Measurements from ENCODE around the gene ESYT1. TPM values are rescaled to one million over a fixed set of nuclear protein-coding genes. Genes with fewer than 3 reads are reported as not detected.

Gene ESYT1
- total and polyA plus RNA-seq, 9 of the 15 experiments (the other 6 are each of a cell fraction or from before 2014, with no cell fraction given) = 132 to 420 (median 164) TPM

DNA sequence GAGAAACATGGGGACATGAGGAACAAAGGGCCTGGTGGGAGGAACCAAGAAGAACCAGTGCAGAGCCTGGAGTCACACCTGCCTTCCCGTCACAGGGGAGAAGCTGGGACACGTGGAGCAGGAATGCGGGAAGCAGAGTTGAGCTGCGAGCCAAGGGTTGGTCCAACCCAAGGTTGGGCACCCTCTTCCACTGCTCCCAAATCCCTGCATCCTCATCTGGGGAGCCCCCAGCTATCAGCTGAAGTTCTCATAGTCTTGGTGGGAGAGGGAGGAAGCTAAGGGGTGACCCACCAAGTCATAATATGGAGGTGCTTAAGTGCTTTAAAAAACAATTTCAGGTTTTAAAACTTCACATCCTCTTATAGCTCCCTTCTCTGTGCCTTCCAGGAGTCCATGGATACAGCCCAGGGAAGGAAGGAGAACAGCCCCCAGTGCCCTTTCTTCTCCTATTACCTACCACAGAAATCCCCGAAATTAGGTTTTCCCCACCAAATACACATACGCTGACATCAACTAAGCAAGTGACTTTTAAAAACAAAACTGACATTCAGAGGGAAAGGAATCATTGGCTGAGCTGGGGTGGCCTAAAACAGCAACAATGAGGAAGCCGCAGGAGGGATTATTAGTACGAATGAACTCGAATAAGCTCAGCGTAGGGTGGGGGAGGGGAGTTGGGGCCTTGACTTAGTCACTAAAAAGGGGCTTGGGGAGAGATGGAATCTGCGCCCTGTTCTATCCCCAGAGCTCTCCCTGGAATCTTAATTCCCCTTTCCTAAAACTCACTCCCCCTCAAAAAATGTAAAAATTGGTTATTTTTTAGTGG, 34.6 kb downstream of the ESYT1 start (continued):
- TF ChIP-seq ZNF316 (IDR thresholded peaks at IDR 0.05) (no peak), POLR2A (conservative IDR thresholded peaks at IDR 0.05) (peak; percentile 60), U2AF1 (optimal IDR thresholded peaks at IDR 0.05; ENCODE audit: low read depth, low read length) (no peak), MEF2A (IDR thresholded peaks at IDR 0.05; ENCODE audit: control insufficient read depth, low read depth, low read length) (no peak), POLR2B (IDR thresholded peaks at IDR 0.05; ENCODE audit: low read depth, partially characterized antibody) (peak; percentile 25), SUPT5H (IDR thresholded peaks at IDR 0.05) (peak; percentile 45; the same call in 1 of the 2 replicates), MTF1 (CRISPR knock-in tag; IDR thresholded peaks at IDR 0.05; ENCODE audit: borderline replicate concordance) (no peak), MAFK (IDR thresholded peaks at IDR 0.05; ENCODE audit: low read length) (no peak), ZSCAN32 (CRISPR knock-in tag; IDR thresholded peaks at IDR 0.05) (no peak), ZNF140 (CRISPR knock-in tag; IDR thresholded peaks at IDR 0.05) (no peak), PBX2 (CRISPR knock-in tag; IDR thresholded peaks at IDR 0.05; ENCODE audit: low read depth) (no peak), PBX2 (tag; conservative IDR thresholded peaks at IDR 0.05; ENCODE audit: low read depth) (no peak), PPARD (CRISPR knock-in tag; IDR thresholded peaks at IDR 0.05) (no peak), ELF4 (CRISPR knock-in tag; IDR thresholded peaks at IDR 0.05) (no peak), TAL1 (IDR thresholded peaks at IDR 0.05) (no peak), ZKSCAN8 (CRISPR knock-in tag; IDR thresholded peaks at IDR 0.05) (no peak), SMC3 (conservative IDR thresholded peaks at IDR 0.05; ENCODE audit: insufficient read depth, low read depth, low read length) (no peak), STAG1 (CRISPR knock-in tag; IDR thresholded peaks at IDR 0.05; ENCODE audit: borderline replicate concordance) (no peak)
- TF ChIP-seq, protein P1, sequence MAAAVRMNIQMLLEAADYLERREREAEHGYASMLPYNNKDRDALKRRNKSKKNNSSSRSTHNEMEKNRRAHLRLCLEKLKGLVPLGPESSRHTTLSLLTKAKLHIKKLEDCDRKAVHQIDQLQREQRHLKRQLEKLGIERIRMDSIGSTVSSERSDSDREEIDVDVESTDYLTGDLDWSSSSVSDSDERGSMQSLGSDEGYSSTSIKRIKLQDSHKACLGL (CRISPR knock-in tag; IDR thresholded peaks at IDR 0.05; ENCODE audit: borderline replicate concordance, poor library complexity, severe bottlenecking) = no peak
- TF ChIP-seq, protein P2, sequence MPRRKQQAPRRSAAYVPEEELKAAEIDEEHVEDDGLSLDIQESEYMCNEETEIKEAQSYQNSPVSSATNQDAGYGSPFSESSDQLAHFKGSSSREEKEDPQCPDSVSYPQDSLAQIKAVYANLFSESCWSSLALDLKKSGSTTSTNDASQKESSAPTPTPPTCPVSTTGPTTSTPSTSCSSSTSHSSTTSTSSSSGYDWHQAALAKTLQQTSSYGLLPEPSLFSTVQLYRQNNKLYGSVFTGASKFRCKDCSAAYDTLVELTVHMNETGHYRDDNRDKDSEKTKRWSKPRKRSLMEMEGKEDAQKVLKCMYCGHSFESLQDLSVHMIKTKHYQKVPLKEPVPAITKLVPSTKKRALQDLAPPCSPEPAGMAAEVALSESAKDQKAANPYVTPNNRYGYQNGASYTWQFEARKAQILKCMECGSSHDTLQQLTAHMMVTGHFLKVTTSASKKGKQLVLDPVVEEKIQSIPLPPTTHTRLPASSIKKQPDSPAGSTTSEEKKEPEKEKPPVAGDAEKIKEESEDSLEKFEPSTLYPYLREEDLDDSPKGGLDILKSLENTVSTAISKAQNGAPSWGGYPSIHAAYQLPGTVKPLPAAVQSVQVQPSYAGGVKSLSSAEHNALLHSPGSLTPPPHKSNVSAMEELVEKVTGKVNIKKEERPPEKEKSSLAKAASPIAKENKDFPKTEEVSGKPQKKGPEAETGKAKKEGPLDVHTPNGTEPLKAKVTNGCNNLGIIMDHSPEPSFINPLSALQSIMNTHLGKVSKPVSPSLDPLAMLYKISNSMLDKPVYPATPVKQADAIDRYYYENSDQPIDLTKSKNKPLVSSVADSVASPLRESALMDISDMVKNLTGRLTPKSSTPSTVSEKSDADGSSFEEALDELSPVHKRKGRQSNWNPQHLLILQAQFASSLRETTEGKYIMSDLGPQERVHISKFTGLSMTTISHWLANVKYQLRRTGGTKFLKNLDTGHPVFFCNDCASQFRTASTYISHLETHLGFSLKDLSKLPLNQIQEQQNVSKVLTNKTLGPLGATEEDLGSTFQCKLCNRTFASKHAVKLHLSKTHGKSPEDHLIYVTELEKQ (CRISPR knock-in tag; IDR thresholded peaks at IDR 0.05) = no peak
- TF ChIP-seq, protein P3, sequence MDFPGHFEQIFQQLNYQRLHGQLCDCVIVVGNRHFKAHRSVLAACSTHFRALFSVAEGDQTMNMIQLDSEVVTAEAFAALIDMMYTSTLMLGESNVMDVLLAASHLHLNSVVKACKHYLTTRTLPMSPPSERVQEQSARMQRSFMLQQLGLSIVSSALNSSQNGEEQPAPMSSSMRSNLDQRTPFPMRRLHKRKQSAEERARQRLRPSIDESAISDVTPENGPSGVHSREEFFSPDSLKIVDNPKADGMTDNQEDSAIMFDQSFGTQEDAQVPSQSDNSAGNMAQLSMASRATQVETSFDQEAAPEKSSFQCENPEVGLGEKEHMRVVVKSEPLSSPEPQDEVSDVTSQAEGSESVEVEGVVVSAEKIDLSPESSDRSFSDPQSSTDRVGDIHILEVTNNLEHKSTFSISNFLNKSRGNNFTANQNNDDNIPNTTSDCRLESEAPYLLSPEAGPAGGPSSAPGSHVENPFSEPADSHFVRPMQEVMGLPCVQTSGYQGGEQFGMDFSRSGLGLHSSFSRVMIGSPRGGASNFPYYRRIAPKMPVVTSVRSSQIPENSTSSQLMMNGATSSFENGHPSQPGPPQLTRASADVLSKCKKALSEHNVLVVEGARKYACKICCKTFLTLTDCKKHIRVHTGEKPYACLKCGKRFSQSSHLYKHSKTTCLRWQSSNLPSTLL (IDR thresholded peaks at IDR 0.05) = no peak

Measured in K562 (cell line).